Fibroblast of peridontal ligament (primary cell): ENCODE results near the gene TSPAN4.

ENCODE experiments used
- DNase-seq: peaks from one replicate; pipeline ENCODE4 v3.0.0-alpha.2; 2010; ENCODE audit errors: extremely low read depth

Gene TSPAN4

GRCh38 chr11:889257-889656 is 46.6 kb downstream of the TSPAN4 start:
- DNase-seq, result no peak

- DNase-seq, result no peak
Measured at GRCh38 chr11:889687-890475, 47.2 kb downstream of the TSPAN4 start.

- no peak for DNase-seq
Measured at GRCh38 chr11:890794-891540, 48.3 kb downstream of the TSPAN4 start.

GRCh38 chr11:893008-893654 is 50.5 kb downstream of the TSPAN4 start:
- DNase-seq, result no peak

- DNase-seq, result no peak
Measured at GRCh38 chr11:894575-895201, 52.0 kb downstream of the TSPAN4 start.

- no peak for DNase-seq
Measured at GRCh38 chr11:895331-896110, 52.9 kb downstream of the TSPAN4 start.

GRCh38 chr11:897253-898142 is 54.8 kb downstream of the TSPAN4 start:
- no peak for DNase-seq

GRCh38 chr11:898143-898511 is 55.5 kb downstream of the TSPAN4 start:
- DNase-seq, result no peak

GRCh38 chr11:898540-899190 is 56.0 kb downstream of the TSPAN4 start:
- DNase-seq, result no peak

GRCh38 chr11:899724-900123 is 57.1 kb downstream of the TSPAN4 start:
- no peak for DNase-seq

- no peak for DNase-seq
Measured at GRCh38 chr11:900545-900944, 57.9 kb downstream of the TSPAN4 start.

- no peak for DNase-seq
Measured at GRCh38 chr11:901452-902061, 58.9 kb downstream of the TSPAN4 start.

GRCh38 chr11:904380-904779 is 61.7 kb downstream of the TSPAN4 start:
- DNase-seq, result no peak

GRCh38 chr11:905952-906351 is 63.3 kb downstream of the TSPAN4 start:
- DNase-seq, result no peak

GRCh38 chr11:907668-908067 is 65.0 kb downstream of the TSPAN4 start:
- DNase-seq, result no peak

- DNase-seq, result no peak
Measured at GRCh38 chr11:908273-908672, 65.6 kb downstream of the TSPAN4 start.

- DNase-seq, result no peak
Measured at GRCh38 chr11:909406-909805, 66.8 kb downstream of the TSPAN4 start.

- no peak for DNase-seq
Measured at GRCh38 chr11:910044-910588, 67.5 kb downstream of the TSPAN4 start.

- DNase-seq, result peak; percentile 59
Measured at GRCh38 chr11:910589-911030, 68.0 kb downstream of the TSPAN4 start, which contains the start of gene CHID1. Gene CHID1 (minus strand): TSS chr11:910810. CDS start chr11:904816, 5,994 bp downstream.
